GM13977 (cell line): Measurements from ENCODE around the gene RFC2.
A peak's percentile ranks its signal among the peaks of the same experiment; 100 is the strongest.

Experiments used
- DNase-seq: peaks from one replicate; pipeline ENCODE4 v3.0.0; 2012; ENCODE audit warnings: low spot score
- in situ Hi-C: fragments of 300-500 bp; cut with MboI; formaldehyde crosslinking; loops from one replicate; pipeline ENCODE4 v1.12.0; 2022; ENCODE audit warnings: low sequenced_read_pairs, low pct_unique_long_range_greater_than_20kb, mixed read lengths, inconsistent platforms; ENCODE audit not compliant: unreplicated experiment
- TF ChIP-seq, protein P1 (sequence below): IDR thresholded peaks from 2 replicates; pipeline ENCODE4 v1.5.1; 2012; ENCODE audit warnings: mild to moderate bottlenecking, control low read depth; ENCODE audit not compliant: insufficient read depth; ENCODE audit errors: extremely low read depth, missing control alignments

Gene RFC2

DNA sequence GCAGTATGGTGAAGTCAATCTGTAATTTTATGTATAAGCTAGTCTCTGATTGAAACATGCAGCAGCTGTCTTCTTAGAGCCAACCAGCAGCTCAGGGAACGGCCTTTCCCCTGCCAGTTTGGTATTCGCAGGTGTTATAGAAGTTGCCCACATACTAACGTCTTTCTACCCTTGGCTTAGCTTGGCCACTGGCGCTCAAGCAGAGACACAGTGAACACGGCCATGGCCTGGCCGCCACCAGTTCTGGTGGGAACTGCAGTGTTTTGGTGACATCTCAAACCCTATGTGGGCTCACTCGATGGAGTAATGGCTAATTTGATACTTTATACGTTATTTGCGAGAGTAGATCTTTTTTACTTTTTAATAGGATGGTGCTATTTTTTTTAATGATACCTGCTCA lies 63.0 kb downstream of the RFC2 start:
- in situ Hi-C loops: loop anchor here (25.0 kb wide), 1 partner anchor 104 kb away; the partner anchor contains the start of gene LIMK1
- TF ChIP-seq, protein P1, sequence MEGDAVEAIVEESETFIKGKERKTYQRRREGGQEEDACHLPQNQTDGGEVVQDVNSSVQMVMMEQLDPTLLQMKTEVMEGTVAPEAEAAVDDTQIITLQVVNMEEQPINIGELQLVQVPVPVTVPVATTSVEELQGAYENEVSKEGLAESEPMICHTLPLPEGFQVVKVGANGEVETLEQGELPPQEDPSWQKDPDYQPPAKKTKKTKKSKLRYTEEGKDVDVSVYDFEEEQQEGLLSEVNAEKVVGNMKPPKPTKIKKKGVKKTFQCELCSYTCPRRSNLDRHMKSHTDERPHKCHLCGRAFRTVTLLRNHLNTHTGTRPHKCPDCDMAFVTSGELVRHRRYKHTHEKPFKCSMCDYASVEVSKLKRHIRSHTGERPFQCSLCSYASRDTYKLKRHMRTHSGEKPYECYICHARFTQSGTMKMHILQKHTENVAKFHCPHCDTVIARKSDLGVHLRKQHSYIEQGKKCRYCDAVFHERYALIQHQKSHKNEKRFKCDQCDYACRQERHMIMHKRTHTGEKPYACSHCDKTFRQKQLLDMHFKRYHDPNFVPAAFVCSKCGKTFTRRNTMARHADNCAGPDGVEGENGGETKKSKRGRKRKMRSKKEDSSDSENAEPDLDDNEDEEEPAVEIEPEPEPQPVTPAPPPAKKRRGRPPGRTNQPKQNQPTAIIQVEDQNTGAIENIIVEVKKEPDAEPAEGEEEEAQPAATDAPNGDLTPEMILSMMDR: no peak
- no peak for DNase-seq

DNA sequence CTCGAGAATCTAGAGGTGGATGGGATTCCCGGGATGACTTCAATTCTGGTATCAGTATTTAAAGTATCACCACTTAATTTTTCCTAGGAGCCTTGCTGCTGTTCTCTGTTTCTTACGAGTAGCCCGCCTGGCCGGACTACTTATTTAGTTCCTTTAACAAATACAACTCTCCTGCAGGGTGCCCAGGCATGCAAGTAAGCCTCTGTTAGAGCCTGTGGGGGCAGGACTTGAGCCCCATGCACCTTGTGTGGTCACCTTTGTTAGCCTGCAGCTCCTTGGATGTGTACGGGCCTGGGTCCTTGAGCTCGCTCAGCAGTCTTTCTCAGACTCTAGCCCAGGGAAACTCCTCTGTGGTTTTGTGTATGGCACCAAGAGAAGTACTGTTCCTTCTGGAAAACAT lies 63.9 kb downstream of the RFC2 start:
- TF ChIP-seq, protein P1: no peak
- no peak for DNase-seq
- in situ Hi-C loops: loop anchor here (25.0 kb wide), 1 partner anchor 103 kb away; the partner anchor contains the start of gene LIMK1

DNA sequence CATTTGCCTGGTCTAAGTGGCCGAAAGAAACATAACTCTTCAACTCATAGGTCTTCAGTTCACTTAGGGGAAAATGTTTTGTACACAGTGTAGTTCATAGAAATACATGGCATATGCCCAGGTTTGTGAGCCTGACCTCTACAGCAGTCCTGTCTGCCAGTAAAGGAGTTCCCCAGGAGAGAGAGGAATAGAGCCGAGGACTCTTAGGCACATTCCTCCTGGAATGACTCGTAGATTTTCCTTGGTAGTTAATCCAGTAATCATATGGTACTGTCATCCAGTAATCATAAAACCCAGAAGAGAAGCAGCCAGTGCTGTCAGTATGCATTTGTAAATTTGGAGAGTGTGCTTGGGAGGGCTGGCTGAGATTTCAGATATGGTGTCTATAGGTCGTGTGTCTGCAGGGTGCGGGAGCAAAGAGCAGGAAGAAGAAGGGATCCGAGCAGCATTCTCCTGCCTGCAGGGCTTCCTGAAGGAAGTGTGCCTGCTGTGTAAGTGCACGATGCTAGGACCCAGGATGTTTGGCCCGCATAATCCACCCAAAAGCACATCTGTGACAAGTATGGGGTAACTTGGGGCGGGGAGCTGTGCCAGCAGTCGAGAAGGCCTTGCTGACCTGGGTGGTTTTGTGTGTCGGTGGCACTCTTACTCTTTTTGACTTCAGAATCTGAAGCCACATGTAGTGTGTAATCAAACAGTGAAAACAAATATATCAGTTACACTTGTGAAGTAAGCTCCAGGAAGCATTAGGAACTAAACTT lies 66.1 kb downstream of the RFC2 start:
- in situ Hi-C loops: loop anchor here (25.0 kb wide), 1 partner anchor 101 kb away; the partner anchor contains the start of gene LIMK1
- TF ChIP-seq, protein P1: no peak
- DNase-seq: no peak

DNA sequence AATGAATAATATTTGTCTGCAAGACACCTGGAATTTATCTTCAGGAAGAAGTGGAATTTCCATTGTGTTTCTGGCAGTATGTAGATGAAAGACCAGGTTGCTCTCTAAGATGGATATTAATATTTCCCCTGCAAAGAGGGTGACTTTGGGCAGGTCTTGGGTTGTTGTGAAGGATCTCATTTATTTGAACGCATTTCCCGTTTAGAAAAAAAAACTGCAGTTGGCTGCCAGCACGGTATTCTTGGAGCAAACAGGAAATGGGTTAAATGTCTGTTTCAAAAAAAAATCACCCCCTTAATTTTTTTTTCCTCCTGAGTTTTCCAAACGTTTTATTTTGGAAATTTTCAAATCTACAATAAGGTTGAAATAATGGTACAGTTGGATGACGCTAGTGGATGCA lies 68.6 kb downstream of the RFC2 start:
- in situ Hi-C loops: loop anchor here (25.0 kb wide), 1 partner anchor 98 kb away; the partner anchor contains the start of gene LIMK1
- TF ChIP-seq, protein P1: no peak
- DNase-seq: no peak

DNA sequence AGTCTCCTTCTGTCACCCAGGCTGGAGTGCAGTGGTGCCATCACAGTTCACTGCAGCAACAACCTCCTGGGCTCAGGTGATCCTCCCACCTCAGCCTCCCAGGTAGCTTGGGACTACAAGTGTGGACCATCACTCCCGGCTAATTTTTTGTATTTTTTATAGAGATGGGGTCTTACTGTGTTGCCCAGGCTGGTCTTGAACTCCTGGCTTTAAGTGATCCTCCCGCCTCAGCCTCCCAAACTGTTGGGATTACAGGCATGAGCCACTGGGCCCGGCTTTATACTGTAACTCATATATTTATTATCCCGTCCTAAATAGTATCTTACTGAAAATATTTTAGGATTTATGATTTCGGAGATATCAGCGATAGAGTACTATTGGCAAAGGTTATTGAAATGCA lies 69.2 kb downstream of the RFC2 start:
- TF ChIP-seq, protein P1: no peak
- in situ Hi-C loops: loop anchor here (25.0 kb wide), 1 partner anchor 98 kb away; the partner anchor contains the start of gene LIMK1

DNA sequence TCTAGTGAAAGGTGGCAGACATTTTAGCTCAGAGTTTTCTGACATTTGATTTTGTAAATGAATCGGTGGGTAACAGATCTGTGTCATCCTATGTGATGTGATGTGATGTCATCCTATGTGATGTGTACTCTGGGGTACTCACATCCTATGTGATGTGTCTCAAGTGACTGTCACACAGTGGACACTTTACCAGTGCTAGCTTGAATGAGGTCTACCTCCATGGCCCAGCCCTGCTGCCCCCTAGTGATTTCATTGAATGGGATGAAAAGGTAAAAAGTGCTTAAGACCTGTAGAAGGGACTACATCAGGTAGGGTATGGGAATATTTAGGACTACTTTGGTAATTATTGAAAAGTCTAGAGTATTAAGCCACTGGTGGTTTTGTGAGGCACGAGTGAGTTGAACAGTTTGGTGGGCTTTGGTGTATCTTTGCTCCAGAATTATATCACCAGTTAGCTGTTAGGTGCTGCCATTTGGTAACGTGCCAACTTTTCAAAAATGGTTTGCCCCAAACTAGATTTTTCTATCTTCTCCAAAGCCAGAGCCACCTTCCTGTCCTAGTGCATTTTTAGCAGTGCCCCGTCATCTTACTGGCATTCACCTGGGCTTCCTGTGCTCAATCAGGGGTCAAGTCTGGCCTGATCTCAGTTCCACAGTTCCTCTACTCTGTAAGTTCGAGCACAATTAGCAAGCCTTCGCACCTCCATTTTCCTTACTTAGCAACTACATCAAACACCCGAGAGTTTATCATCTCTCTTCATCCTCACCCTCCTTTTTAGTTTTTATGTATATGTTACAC lies 70.3 kb downstream of the RFC2 start:
- DNase-seq: no peak
- in situ Hi-C loops: loop anchor here (25.0 kb wide), 1 partner anchor 97 kb away; the partner anchor contains the start of gene LIMK1
- TF ChIP-seq, protein P1: peak; percentile 49

More for the DNA sequence above, 69.2 kb downstream of the RFC2 start:
- no peak for DNase-seq
